ENCODE data around the gene PTPRN2. TPM values are rescaled to one million over a fixed set of nuclear protein-coding genes. Genes with fewer than 3 reads are reported as not detected.

PTPRN2 gene
- total RNA-seq, 1 donor from 2014 or later = 15.4 TPM

DNA sequence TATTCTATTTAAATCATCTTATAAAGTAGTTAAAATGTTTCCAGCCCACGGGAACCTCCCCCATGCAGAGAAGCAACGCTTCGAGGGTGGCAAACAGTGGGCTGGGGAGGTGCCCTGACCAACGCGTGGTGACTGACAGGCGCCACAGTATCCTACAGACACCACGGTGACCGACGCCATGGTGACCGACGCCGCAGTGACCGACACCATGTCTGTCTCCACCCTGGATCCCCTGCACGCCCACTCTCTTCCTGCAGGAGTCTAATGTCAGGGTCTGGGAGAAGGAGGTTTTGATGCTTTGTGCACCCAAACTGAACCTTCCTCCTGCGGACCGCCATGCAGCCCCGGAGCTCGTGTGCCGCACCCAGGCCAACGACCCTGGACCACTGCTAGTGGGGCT is 464.4 kb downstream of the PTPRN2 start:
- no peak for DNase-seq (ENCODE audit: extremely low spot score, unreplicated experiment)
- TF ChIP-seq, protein P1, sequence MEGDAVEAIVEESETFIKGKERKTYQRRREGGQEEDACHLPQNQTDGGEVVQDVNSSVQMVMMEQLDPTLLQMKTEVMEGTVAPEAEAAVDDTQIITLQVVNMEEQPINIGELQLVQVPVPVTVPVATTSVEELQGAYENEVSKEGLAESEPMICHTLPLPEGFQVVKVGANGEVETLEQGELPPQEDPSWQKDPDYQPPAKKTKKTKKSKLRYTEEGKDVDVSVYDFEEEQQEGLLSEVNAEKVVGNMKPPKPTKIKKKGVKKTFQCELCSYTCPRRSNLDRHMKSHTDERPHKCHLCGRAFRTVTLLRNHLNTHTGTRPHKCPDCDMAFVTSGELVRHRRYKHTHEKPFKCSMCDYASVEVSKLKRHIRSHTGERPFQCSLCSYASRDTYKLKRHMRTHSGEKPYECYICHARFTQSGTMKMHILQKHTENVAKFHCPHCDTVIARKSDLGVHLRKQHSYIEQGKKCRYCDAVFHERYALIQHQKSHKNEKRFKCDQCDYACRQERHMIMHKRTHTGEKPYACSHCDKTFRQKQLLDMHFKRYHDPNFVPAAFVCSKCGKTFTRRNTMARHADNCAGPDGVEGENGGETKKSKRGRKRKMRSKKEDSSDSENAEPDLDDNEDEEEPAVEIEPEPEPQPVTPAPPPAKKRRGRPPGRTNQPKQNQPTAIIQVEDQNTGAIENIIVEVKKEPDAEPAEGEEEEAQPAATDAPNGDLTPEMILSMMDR (conservative IDR thresholded peaks at IDR 0.05) = no peak
- Mint-ChIP-seq H3K9me3 (peaks cover 5% of the 10 kb centered on the region), H3K27ac (no peak overlapping the region), H3K27me3 (no peaks in the 10 kb centered on the region), H3K36me3 (no peaks in the 10 kb centered on the region), H3K4me3 (no peak overlapping the region), H3K4me1 (ENCODE audit: unreplicated experiment) (no peaks in the 10 kb centered on the region)

DNA sequence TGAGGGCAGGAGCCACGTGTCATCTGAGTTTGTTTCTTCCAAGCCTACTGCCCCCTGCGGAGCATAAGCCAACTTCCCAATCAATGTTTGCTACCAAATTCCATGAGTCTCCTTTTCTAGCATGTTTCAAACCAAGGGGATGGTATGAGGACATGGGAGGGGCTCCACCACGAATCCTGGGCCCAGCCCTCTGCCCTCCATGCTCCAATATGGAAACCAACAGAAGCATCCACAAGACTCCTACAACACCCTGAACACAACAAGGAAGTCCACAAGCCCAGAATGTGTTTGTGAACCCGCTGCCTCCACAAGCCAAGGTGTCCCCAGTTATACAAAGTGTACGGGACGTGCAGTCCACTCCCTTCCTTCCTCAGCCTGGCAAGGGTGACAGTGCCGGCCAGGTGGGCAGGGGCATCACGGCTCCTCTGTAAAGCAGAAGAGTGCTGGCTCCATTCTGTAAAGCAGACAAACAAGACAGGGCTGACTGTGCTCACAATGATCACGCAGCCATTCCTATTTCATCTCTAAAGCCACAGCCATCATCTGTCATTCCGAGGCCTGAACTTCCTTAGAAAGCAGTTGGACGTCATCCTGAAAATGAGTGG is 466.1 kb downstream of the PTPRN2 start:
- H3K4me3 Mint-ChIP-seq = no peak overlapping the region
- H3K36me3 Mint-ChIP-seq = no peaks in the 10 kb centered on the region
- no peak overlapping the region for H3K27ac Mint-ChIP-seq
- H3K9me3 Mint-ChIP-seq = peaks cover 15% of the 10 kb centered on the region
- TF ChIP-seq, protein P1 (conservative IDR thresholded peaks at IDR 0.05) = no peak
- H3K27me3 Mint-ChIP-seq = no peaks in the 10 kb centered on the region
- DNase-seq (ENCODE audit: extremely low spot score, unreplicated experiment) = no peak
- H3K4me1 Mint-ChIP-seq (ENCODE audit: unreplicated experiment) = no peaks in the 10 kb centered on the region

DNA sequence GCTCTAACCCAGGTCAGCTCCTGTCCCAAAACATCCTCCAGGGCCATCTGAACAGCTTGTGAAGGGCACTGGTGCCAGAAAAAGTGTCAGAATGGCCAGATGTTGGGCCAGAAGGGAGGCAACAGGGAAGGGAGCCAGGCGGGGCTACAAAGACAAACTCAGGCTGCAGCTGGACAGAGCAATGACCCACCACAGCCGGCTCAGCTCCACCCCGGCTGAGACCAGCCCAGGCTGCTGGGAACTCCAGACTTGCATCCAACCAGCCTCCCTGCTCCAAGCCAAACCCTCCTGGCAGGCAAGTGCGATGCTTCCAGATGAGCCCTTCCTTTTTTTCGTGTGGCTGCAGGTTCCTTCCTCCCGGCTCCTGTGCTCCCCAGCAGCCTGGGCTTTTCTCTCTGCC is 466.9 kb downstream of the PTPRN2 start:
- Mint-ChIP-seq H3K27ac (no peak overlapping the region), H3K4me1 (ENCODE audit: unreplicated experiment) (no peaks in the 10 kb centered on the region), H3K27me3 (no peaks in the 10 kb centered on the region), H3K9me3 (peaks cover 15% of the 10 kb centered on the region), H3K36me3 (no peaks in the 10 kb centered on the region), H3K4me3 (no peak overlapping the region)
- TF ChIP-seq, protein P1 (conservative IDR thresholded peaks at IDR 0.05) = no peak
- DNase-seq (ENCODE audit: extremely low spot score, unreplicated experiment) = no peak

DNA sequence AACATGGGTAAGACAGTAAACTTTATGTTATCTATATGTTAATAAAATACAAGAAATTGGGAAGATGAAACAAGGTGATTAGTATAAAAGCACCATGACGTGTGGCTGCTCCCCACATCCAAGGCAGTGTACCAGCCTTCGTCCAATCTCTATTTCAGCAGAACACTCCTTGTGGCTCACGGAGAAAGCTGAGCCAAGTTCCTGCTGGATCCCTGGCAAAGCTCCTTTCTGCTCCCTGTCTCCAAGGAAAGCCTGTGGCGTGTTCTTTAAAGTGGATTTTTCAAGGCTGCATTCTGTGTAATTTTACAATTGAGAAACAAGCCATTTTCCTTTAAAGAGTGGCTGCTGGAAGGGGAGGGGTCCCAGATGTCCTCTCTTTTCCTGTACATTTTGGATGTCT is 467.3 kb downstream of the PTPRN2 start:
- Mint-ChIP-seq H3K4me1 (ENCODE audit: unreplicated experiment) (no peaks in the 10 kb centered on the region), H3K27me3 (no peaks in the 10 kb centered on the region), H3K4me3 (no peak overlapping the region), H3K36me3 (no peaks in the 10 kb centered on the region), H3K27ac (no peak overlapping the region), H3K9me3 (peaks cover 15% of the 10 kb centered on the region)
- TF ChIP-seq, protein P1 (conservative IDR thresholded peaks at IDR 0.05) = no peak
- DNase-seq (ENCODE audit: extremely low spot score, unreplicated experiment) = no peak

DNA sequence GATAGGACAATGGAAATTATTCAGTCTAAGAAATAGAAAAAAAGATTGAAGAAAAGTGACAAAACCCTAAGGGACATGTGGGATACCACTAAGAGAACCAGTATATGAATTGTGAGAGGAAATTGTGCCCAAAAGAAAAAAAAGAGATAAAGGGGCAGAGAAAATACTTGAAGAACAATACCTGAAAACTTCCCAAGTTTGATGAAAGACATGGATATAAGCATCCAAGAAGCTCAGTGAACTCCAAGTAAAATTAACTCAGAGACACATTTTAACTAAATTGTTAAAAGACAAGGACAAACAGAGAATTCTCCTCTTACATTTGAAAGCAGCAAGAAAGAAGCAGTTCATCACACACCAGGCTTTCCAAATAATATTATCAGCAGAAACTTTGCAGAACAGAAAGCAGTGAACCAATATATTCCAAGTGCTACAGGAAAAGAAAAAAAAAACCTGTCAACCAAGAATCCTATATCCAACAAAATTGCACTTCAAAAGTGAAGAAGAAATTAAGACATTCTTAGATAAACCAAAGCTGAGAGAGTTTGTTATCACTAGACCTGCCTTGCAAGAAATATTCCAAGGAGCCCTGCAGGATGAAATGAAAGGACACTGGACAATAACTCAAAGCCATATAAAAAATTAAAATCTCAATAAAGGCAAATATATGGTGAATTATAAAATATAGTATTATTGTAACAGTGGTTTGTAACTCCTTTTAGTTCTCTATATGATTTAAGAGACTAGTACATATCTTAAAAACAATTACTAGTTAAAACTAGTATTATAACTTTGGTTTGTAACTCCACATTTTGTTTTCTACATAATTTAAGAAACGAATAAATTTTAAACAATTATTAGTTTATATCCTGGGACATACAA is 470.0 kb downstream of the PTPRN2 start:
- DNase-seq (ENCODE audit: extremely low spot score, unreplicated experiment) = no peak
- H3K27ac Mint-ChIP-seq = no peak overlapping the region
- TF ChIP-seq, protein P1 (conservative IDR thresholded peaks at IDR 0.05) = no peak
- no peak overlapping the region for H3K4me3 Mint-ChIP-seq
- peaks cover 15% of the 10 kb centered on the region for H3K9me3 Mint-ChIP-seq
- no peaks in the 10 kb centered on the region for H3K36me3 Mint-ChIP-seq
- H3K4me1 Mint-ChIP-seq (ENCODE audit: unreplicated experiment) = no peaks in the 10 kb centered on the region
- no peaks in the 10 kb centered on the region for H3K27me3 Mint-ChIP-seq

All from type B pancreatic cell (in vitro differentiated cells).